Body of pancreas (tissue), 4 donors: ENCODE measurements around the gene BBX. TPM values are rescaled to one million over a fixed set of nuclear protein-coding genes. Genes with fewer than 3 reads are reported as not detected.

ENCODE experiments used
- ATAC-seq: fragments of 150-250 bp; one replicate; pipeline ENCODE4 v1.9.1; 2016
- DNase-seq, 4 donors: peaks; one replicate each; pipeline ENCODE4 v3.0.0-alpha.2; 2019
- H3K27ac ChIP-seq, 4 donors: fragments of 200-600 bp; sonication (generic); 1 replicate in 3 of 4; 2 replicates in 1 of 4; pipeline versions ENCODE4 v1.5.1 to v1.6.1; 2016 to 2019; ENCODE audit warnings: mild to moderate bottlenecking in 1 of 4, mixed read lengths in 1 of 4, moderate library complexity in 1 of 4
- H3K27me3 ChIP-seq, 2 donors: fragments of 200-600 bp; sonication (generic); one replicate each; pipeline ENCODE4 v1.6.0; 2016; ENCODE audit warnings: mild to moderate bottlenecking in 1 of 2
- H3K36me3 ChIP-seq, 2 donors: fragments of 200-600 bp; sonication (generic); replicated peaks in 1 of 2; 2 replicates each; pipeline ENCODE4 v1.5.1; 2016; ENCODE audit warnings: low read depth in 2 of 2; ENCODE audit not compliant: insufficient read depth in 1 of 2
- H3K4me1 ChIP-seq: fragments of 200-600 bp; sonication (generic); one replicate; pipeline ENCODE4 v1.6.0; 2016
- H3K4me3 ChIP-seq, 2 donors: fragments of 200-600 bp; sonication (generic); 1 replicate in 1 of 2; 2 replicates in 1 of 2; pipeline ENCODE4 v1.5.1; 2016 to 2019
- H3K9me3 ChIP-seq, 3 donors: fragments of 200-600 bp; sonication (generic); 1 replicate in 2 of 3; 2 replicates in 1 of 3; pipeline ENCODE4 v1.5.1; 2016
- POLR2A ChIP-seq, 3 donors: fragments of 450-650 bp; IDR thresholded peaks; one replicate each; pipeline ENCODE4 v1.6.1; 2016; ENCODE audit warnings: antibody characterized with exemption in 3 of 3, mild to moderate bottlenecking in 2 of 3
- WGBS, 2 donors: methylation state at CpG; one replicate each; pipeline ENCODE4 v1.1.5; 2017; 5-methylcytosine and 5-hydroxymethylcytosine counted together
- intact Hi-C: fragments of 100-400 bp; cut with DNase I; formaldehyde crosslinking; loops from one replicate; pipeline ENCODE4 v1.15.1; 2023
- total RNA-seq, 2 donors: library from RNA; depleted of rRNA; stranded (reverse); fragments of >200 nt; gene quantifications; one replicate each; pipeline ENCODE4 v1.1.0, GENCODE V29; 2016
- TF ChIP-seq, protein P1 (sequence below), 7 experiments: fragments of 450-650 bp in 4 of 7; fragments of 200-600 bp in 3 of 7; sonication (generic) in 3 of 7; IDR thresholded peaks; one replicate each; pipeline ENCODE4 v1.5.1; 2016 to 2019; ENCODE audit warnings: antibody characterized with exemption in 7 of 7

The BBX gene
- total RNA-seq, 2 donors from 2014 or later: 17.5 to 28.8 TPM

DNA sequence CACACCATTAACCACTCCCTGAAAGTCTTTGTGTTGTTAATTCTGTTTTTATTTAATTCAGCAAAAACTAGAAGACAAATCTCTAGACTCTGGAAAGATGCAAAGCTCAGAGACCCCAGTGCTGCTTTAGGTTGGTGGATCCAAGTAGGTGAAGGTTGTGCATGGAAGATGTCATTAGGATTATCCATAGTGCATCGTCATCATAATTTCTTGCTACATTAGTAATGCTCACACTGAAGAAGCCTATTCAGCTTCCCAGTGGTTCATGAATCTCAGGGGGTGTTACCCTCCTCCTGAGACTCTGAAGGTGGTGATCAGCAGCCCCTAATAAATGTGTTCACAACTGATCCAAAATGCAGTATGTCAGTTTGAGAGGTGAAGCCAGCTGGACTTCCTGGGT lies 295.3 kb downstream of the BBX start:
- Histone ChIP-seq H3K36me3 (no peaks in the 10 kb centered on the region), H3K9me3 (no peaks in the 10 kb centered on the region), H3K4me1 (no peaks in the 10 kb centered on the region), H3K27me3 (no peaks in the 10 kb centered on the region), H3K27ac (no peak overlapping the region), H3K4me3 (no peak overlapping the region)
- intact Hi-C loops: no loop called here
- TF ChIP-seq POLR2A (IDR thresholded peaks at IDR 0.05): no peak
- TF ChIP-seq, protein P1, sequence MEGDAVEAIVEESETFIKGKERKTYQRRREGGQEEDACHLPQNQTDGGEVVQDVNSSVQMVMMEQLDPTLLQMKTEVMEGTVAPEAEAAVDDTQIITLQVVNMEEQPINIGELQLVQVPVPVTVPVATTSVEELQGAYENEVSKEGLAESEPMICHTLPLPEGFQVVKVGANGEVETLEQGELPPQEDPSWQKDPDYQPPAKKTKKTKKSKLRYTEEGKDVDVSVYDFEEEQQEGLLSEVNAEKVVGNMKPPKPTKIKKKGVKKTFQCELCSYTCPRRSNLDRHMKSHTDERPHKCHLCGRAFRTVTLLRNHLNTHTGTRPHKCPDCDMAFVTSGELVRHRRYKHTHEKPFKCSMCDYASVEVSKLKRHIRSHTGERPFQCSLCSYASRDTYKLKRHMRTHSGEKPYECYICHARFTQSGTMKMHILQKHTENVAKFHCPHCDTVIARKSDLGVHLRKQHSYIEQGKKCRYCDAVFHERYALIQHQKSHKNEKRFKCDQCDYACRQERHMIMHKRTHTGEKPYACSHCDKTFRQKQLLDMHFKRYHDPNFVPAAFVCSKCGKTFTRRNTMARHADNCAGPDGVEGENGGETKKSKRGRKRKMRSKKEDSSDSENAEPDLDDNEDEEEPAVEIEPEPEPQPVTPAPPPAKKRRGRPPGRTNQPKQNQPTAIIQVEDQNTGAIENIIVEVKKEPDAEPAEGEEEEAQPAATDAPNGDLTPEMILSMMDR (IDR thresholded peaks at IDR 0.05): no peak
- WGBS, 2 donors: 85 to 93% methylated on average over 1 of the region's 1 CpG
- no peak for ATAC-seq
- DNase-seq: no peak

DNA sequence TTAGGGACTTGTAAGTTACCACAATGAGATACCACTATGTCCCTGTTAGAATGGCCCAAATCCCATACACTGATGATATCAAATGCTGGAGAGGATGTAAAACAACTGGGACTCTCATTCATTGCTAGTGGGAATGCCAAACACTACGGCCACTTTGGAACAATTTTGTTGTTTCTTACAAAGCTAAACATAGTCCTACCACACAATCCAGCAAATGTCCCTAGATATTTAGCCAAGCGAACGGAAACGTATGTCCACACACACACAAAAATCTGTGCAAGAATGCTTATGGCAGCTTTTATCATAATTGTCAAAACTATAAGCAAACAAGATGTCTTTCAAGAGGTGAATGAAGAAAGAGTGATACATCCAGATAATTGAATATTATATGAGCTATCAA lies 296.9 kb downstream of the BBX start:
- DNase-seq (no peak), ATAC-seq (no peak)
- Histone ChIP-seq H3K27me3 (no peaks in the 10 kb centered on the region), H3K4me1 (no peaks in the 10 kb centered on the region), H3K27ac (no peak overlapping the region), H3K4me3 (no peak overlapping the region), H3K36me3 (no peaks in the 10 kb centered on the region), H3K9me3 (no peaks in the 10 kb centered on the region)
- intact Hi-C loops: no loop called here
- 71 to 90% methylated on average over 4 of the region's 4 CpGs for WGBS, 2 donors
- TF ChIP-seq POLR2A (IDR thresholded peaks at IDR 0.05): no peak
- TF ChIP-seq, protein P1 (IDR thresholded peaks at IDR 0.05): no peak

DNA sequence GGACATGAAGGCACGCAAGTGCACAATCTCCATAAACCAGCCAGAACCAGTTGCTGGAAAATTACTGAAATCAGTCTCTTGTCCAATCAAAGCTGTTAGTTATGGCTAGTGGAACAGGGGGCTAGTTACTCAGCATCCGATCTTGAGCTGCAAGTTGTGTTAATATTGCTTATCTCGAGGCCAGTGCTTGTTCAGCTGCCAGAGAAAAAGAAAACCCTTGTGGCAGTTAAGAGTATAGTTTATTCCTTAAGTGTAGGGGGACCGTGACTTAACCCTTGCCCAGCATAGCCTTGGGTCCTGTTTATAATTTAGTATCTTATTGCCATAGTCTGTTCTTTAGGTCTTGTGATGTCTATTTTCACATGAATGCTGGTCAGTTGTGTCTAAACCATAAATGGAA lies 299.5 kb downstream of the BBX start:
- Histone ChIP-seq H3K9me3 (no peaks in the 10 kb centered on the region), H3K27ac (no peak overlapping the region), H3K27me3 (no peaks in the 10 kb centered on the region), H3K36me3 (no peaks in the 10 kb centered on the region), H3K4me1 (no peaks in the 10 kb centered on the region), H3K4me3 (no peak overlapping the region)
- ATAC-seq: no peak
- DNase-seq: no peak
- no peak for TF ChIP-seq POLR2A (IDR thresholded peaks at IDR 0.05)
- WGBS, 2 donors: 36 to 46% methylated on average over 4 of the region's 4 CpGs
- intact Hi-C loops: no loop called here

DNA sequence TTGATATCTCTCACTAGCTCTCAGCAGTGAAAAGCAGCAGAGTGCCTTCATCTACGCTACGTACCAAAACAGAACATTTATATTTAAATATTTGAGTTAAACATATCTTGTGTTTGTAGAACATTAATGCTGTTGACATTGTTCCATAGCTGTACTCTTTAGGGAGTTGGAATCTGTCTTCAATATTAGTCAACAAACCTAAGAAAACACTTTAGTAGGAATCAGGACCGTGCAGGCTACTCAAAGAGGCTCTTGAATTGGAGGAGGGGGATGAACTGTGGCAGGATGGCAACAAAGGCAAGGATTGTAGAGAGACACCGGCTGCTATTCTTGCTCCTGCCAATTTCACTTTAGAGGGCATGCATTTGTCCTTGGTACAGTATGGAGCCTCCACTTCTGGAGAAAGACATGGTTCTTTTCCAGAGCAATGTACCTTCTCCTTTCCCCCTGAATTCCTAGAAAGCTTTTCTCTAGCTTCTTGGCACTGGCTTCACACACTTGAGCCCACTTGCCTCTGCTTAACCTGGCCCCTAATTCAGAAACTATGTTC lies 302.1 kb downstream of the BBX start:
- Histone ChIP-seq H3K9me3 (no peaks in the 10 kb centered on the region), H3K27ac (no peak overlapping the region), H3K4me3 (no peak overlapping the region), H3K4me1 (no peaks in the 10 kb centered on the region), H3K27me3 (no peaks in the 10 kb centered on the region), H3K36me3 (no peaks in the 10 kb centered on the region)
- no peak for DNase-seq
- ATAC-seq: no peak
- intact Hi-C loops: no loop called here
- TF ChIP-seq, protein P1 (IDR thresholded peaks at IDR 0.05): no peak
- no peak for TF ChIP-seq POLR2A (IDR thresholded peaks at IDR 0.05)
- 41 to 45% methylated on average over 4 of the region's 4 CpGs for WGBS, 2 donors

DNA sequence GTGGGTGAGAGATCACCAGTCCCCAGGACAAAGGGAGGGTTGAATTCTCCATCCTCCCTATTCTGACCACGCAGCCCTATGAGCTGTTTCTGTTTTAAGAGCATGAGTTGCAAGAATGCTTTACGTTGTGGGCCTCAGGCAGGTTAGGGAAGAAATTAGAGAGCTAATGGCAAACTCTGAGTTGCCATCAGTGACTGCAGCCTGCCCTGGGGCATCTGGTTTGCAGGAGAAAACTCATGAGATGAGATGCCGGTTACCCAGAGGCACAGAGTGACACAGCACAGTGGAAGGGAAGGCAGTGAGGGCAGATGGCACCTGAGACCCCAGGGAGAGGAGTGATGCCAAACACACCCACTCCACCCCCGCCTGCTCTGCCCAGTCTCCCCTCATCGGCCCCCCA lies 302.8 kb downstream of the BBX start:
- DNase-seq (no peak), ATAC-seq (no peak)
- H3K4me3 ChIP-seq: no peak overlapping the region
- WGBS, 2 donors: 87 to 94% methylated on average over 3 to 5 of the region's 5 CpGs
- TF ChIP-seq POLR2A (IDR thresholded peaks at IDR 0.05): no peak
- TF ChIP-seq, protein P1 (IDR thresholded peaks at IDR 0.05): no peak
- no peaks in the 10 kb centered on the region for H3K36me3 ChIP-seq
- no peaks in the 10 kb centered on the region for H3K9me3 ChIP-seq
- no peak overlapping the region for H3K27ac ChIP-seq
- no peaks in the 10 kb centered on the region for H3K27me3 ChIP-seq
- H3K4me1 ChIP-seq: no peaks in the 10 kb centered on the region
- intact Hi-C loops: no loop called here
